Testis (tissue), 3 donors: ENCODE data around the gene LRP1B. TPM values are rescaled to one million over a fixed set of nuclear protein-coding genes. Genes with fewer than 3 reads are reported as not detected.

ENCODE experiments used
- DNase-seq: peaks from one replicate; pipeline ENCODE4 v3.0.0-alpha.2; 2019
- H3K27ac ChIP-seq, 2 donors: fragments of 200-600 bp; sonication (generic); one replicate each; pipeline ENCODE4 v1.5.1; 2019
- H3K27me3 ChIP-seq: fragments of 200-600 bp; sonication (generic); one replicate; pipeline ENCODE4 v1.5.1; 2019
- H3K36me3 ChIP-seq: fragments of 200-600 bp; sonication (generic); one replicate; pipeline ENCODE4 v1.5.1; 2017; ENCODE audit warnings: low read depth; ENCODE audit errors: missing control alignments
- H3K4me1 ChIP-seq: fragments of 200-600 bp; sonication (generic); one replicate; pipeline ENCODE4 v1.5.1; 2019
- H3K4me3 ChIP-seq, 2 donors: fragments of 200-600 bp; sonication (generic); one replicate each; pipeline ENCODE4 v1.5.1; 2017 to 2019
- H3K9me3 ChIP-seq: fragments of 200-600 bp; sonication (generic); one replicate; pipeline ENCODE4 v1.5.1; 2017
- POLR2A ChIP-seq: fragments of 450-650 bp; IDR thresholded peaks from one replicate; pipeline ENCODE4 v1.6.1; 2017; ENCODE audit warnings: antibody characterized with exemption, mild to moderate bottlenecking, moderate library complexity
- WGBS, 2 donors: methylation state at CpG; one replicate each; pipeline ENCODE4 v1.1.5; 2018; 5-methylcytosine and 5-hydroxymethylcytosine counted together
- intact Hi-C: fragments of 100-400 bp; cut with DNase I; formaldehyde crosslinking; loops from one replicate; pipeline ENCODE4 v1.15.1; 2023; ENCODE audit warnings: low total_unique reads
- polyA plus RNA-seq: library from polyadenylated mRNA; stranded (reverse); fragments of 350-450 nt; fragmentation: Illumina TruSeq; extraction: RNeasy Lipid Tissue Mini Kit (QIAGEN cat#74804); gene quantifications from one replicate; pipeline ENCODE4 v1.2.3, GENCODE V29; 2014; ENCODE audit warnings: low read depth, low replicate concordance; ENCODE audit not compliant: insufficient read depth
- total RNA-seq, 2 donors: library from RNA; depleted of rRNA; stranded (reverse); fragments of >200 nt; gene quantifications; one replicate each; pipeline ENCODE4 v1.2.3, GENCODE V29; 2016
- TF ChIP-seq, protein P1 (sequence below), 3 experiments: fragments of 450-650 bp in 2 of 3; fragments of 200-600 bp in 1 of 3; sonication (generic) in 1 of 3; IDR thresholded peaks; one replicate each; pipeline ENCODE4 v1.5.1; 2016 to 2019; ENCODE audit warnings: antibody characterized with exemption in 3 of 3, mild to moderate bottlenecking in 2 of 3, moderate library complexity in 1 of 3

LRP1B gene
- total and polyA plus RNA-seq, 3 donors from 2014 or later: 0.79 to 1.9 (median 0.84) TPM

DNA sequence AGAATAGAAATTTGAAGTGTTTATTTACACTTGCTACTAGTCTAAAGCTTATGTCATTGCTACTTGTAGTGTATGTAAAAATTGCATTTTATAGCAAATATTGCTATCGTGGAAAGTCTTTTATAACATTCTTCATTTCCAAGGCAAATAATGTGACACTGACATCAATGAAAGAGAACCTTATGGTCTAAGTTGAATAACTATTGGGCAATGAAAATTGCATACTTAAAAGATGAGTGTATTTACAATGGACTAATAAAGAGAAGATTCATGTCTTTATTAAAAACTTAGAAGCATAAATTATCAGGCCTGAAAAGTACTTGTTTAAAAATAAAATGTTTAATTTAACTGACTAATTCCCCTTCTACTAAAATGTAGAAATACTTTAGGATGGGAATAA is 82.2 kb downstream of the LRP1B start:
- H3K9me3 ChIP-seq: no peaks in the 10 kb centered on the region
- no peaks in the 10 kb centered on the region for H3K4me1 ChIP-seq
- H3K27ac ChIP-seq: no peak overlapping the region
- no peak for DNase-seq
- 81 to 84% methylated on average over 1 of the region's 1 CpG for WGBS, 2 donors
- H3K27me3 ChIP-seq: no peaks in the 10 kb centered on the region
- intact Hi-C loops: no loop called here
- TF ChIP-seq, protein P1, sequence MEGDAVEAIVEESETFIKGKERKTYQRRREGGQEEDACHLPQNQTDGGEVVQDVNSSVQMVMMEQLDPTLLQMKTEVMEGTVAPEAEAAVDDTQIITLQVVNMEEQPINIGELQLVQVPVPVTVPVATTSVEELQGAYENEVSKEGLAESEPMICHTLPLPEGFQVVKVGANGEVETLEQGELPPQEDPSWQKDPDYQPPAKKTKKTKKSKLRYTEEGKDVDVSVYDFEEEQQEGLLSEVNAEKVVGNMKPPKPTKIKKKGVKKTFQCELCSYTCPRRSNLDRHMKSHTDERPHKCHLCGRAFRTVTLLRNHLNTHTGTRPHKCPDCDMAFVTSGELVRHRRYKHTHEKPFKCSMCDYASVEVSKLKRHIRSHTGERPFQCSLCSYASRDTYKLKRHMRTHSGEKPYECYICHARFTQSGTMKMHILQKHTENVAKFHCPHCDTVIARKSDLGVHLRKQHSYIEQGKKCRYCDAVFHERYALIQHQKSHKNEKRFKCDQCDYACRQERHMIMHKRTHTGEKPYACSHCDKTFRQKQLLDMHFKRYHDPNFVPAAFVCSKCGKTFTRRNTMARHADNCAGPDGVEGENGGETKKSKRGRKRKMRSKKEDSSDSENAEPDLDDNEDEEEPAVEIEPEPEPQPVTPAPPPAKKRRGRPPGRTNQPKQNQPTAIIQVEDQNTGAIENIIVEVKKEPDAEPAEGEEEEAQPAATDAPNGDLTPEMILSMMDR (IDR thresholded peaks at IDR 0.05): no peak
- H3K36me3 ChIP-seq: no peaks in the 10 kb centered on the region
- no peak overlapping the region for H3K4me3 ChIP-seq

DNA sequence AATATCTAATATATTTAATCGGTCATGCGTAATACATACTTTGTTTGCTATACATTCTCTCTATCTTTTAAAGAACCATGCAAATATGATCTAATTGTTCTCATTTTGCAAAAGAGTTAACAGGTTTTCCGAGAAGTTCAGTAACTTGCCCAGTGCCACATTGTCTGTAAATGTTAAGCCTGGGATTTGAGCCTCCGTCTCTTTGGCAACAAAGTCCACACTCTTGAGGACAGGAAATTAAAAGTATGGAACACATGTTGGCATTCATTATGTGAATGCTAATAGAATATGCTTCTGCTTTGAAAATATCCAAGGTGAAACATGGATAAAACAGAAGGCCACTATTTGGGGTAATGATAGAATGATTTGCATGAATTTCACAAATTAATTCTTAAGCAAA is 85.2 kb downstream of the LRP1B start:
- intact Hi-C loops: no loop called here
- 93 to 95% methylated on average over 4 of the region's 4 CpGs for WGBS, 2 donors
- Histone ChIP-seq H3K9me3 (no peaks in the 10 kb centered on the region), H3K27me3 (no peaks in the 10 kb centered on the region), H3K27ac (no peak overlapping the region), H3K4me1 (no peaks in the 10 kb centered on the region), H3K36me3 (no peaks in the 10 kb centered on the region), H3K4me3 (no peak overlapping the region)
- TF ChIP-seq, protein P1 (IDR thresholded peaks at IDR 0.05): no peak
- no peak for TF ChIP-seq POLR2A
- DNase-seq: no peak

DNA sequence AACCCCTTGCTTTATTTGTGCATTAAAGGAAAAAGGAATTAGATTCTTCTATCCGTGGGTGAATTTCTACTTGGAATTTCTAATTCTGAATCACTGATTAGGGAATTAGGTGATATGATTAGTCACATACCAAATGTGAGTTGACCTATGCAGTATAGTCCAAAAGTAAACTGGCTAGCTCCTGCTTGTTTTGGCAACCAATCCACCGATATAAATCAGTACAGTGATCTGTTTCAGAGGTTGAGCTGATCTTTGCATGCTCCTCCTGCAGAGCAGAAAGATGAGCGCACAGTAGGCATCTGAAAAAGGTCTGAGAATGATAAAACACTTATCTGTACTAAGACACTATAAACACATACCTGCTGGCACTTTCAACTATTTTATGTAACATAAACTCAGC is 86.6 kb downstream of the LRP1B start:
- WGBS, 2 donors: 83 to 86% methylated on average over 3 of the region's 3 CpGs
- Histone ChIP-seq H3K4me3 (no peak overlapping the region), H3K9me3 (no peaks in the 10 kb centered on the region), H3K27ac (no peak overlapping the region), H3K4me1 (no peaks in the 10 kb centered on the region), H3K27me3 (no peaks in the 10 kb centered on the region), H3K36me3 (no peaks in the 10 kb centered on the region)
- no peak for DNase-seq
- TF ChIP-seq, protein P1 (IDR thresholded peaks at IDR 0.05): no peak
- no peak for TF ChIP-seq POLR2A
- intact Hi-C loops: no loop called here

DNA sequence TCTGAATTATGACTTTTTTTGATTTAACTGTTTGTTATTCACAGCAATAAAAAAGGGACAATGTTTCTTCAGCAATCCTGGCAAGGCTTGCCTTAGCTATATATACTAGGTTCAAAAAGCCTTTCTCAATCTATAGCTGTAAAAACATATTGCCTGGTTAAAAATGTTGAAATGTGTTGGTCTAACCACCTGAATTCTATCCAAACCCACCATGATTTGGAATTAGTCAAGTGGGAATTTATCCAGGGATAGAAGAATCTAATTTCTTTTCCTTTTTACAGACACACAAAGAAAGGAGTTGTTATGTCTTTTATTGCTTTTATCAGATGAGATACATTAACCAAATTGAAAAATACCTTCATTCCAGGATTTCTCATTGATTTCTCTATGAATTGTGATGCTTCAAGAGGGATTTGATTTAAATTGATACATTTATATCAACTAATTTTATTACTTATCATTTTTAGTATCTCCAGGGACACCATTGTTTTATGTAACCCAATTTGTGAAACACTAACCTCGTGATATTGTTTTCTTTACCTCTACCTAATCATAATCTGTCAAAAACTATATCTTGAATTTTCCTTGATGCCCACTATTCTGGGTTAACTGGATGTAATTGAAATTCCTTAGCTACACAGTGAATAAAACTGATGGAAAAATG is 88.1 kb downstream of the LRP1B start:
- no peaks in the 10 kb centered on the region for H3K4me1 ChIP-seq
- H3K27ac ChIP-seq: no peak overlapping the region
- no peaks in the 10 kb centered on the region for H3K27me3 ChIP-seq
- DNase-seq: no peak
- H3K36me3 ChIP-seq: no peaks in the 10 kb centered on the region
- H3K4me3 ChIP-seq: no peak overlapping the region
- WGBS, 2 donors: 83 to 85% methylated on average over 1 of the region's 1 CpG
- intact Hi-C loops: no loop called here
- H3K9me3 ChIP-seq: no peaks in the 10 kb centered on the region
- no peak for TF ChIP-seq POLR2A
- TF ChIP-seq, protein P1 (IDR thresholded peaks at IDR 0.05): no peak

DNA sequence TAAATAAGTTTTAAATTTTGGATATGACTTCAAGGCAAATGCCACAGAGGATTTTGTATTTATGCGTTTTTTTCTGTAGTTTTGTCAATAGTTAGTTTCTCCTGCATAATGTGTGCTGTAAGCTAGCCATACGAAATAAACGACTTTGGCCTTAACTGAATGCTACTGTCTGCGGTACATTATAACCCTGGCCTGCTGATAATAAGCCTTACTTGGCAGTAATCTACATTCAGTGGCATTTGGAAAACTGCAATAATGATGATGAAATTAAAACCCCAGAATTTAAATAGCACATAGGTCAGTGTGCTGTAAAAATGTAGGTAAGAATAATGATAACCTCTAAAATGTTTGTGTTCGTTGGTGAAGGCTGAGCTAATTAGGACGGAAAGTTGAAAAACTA is 88.8 kb downstream of the LRP1B start:
- H3K4me3 ChIP-seq: no peak overlapping the region
- DNase-seq: no peak

More for the DNA sequence above, 88.8 kb downstream of the LRP1B start:
- no peaks in the 10 kb centered on the region for H3K36me3 ChIP-seq
- intact Hi-C loops: no loop called here
- TF ChIP-seq, protein P1 (IDR thresholded peaks at IDR 0.05): no peak
- no peak for TF ChIP-seq POLR2A
- 58% methylated on average over 6 of the region's 6 CpGs for WGBS, 2 donors
- H3K4me1 ChIP-seq: no peaks in the 10 kb centered on the region
- H3K9me3 ChIP-seq: no peaks in the 10 kb centered on the region
- no peak overlapping the region for H3K27ac ChIP-seq
- no peaks in the 10 kb centered on the region for H3K27me3 ChIP-seq
